Cerebellar cortex (tissue), 1 donor: ENCODE measurements around the gene RAB40B.

Source experiments
- DNase-seq: peaks from one replicate; pipeline ENCODE4 v3.0.0-alpha.2; 2015; ENCODE audit warnings: low spot score

The RAB40B gene

GRCh38 chr17:82691714-82692113 lies 6.8 kb downstream of the RAB40B start:
- DNase-seq, result peak; percentile 28

- DNase-seq, result no peak
Observed at GRCh38 chr17:82690786-82691489, 7.6 kb downstream of the RAB40B start.

- no peak for DNase-seq
Observed at GRCh38 chr17:82689077-82689476, 9.4 kb downstream of the RAB40B start.

GRCh38 chr17:82687871-82688270 lies 10.6 kb downstream of the RAB40B start:
- DNase-seq, result no peak

GRCh38 chr17:82687375-82687861 lies 11.1 kb downstream of the RAB40B start:
- DNase-seq, result no peak

GRCh38 chr17:82686366-82687324 lies 11.9 kb downstream of the RAB40B start:
- DNase-seq, result no peak

GRCh38 chr17:82685291-82685690 lies 13.2 kb downstream of the RAB40B start:
- no peak for DNase-seq

- no peak for DNase-seq
Observed at GRCh38 chr17:82684228-82684841, 14.2 kb downstream of the RAB40B start.

- no peak for DNase-seq
Observed at GRCh38 chr17:82683534-82683933, 15.0 kb downstream of the RAB40B start.

- no peak for DNase-seq
Observed at GRCh38 chr17:82681547-82681946, 17.0 kb downstream of the RAB40B start.

- no peak for DNase-seq
Observed at GRCh38 chr17:82679586-82680465, 18.7 kb downstream of the RAB40B start.

GRCh38 chr17:82678265-82678891 lies 20.1 kb downstream of the RAB40B start:
- no peak for DNase-seq

- no peak for DNase-seq
Observed at GRCh38 chr17:82677353-82677925, 21.1 kb downstream of the RAB40B start.

GRCh38 chr17:82675476-82676245 lies 22.8 kb downstream of the RAB40B start:
- DNase-seq, result no peak

- no peak for DNase-seq
Observed at GRCh38 chr17:82674656-82675475, 23.6 kb downstream of the RAB40B start.

GRCh38 chr17:82670661-82671450 lies 27.6 kb downstream of the RAB40B start:
- DNase-seq, result no peak

- DNase-seq, result peak; percentile 62
Observed at GRCh38 chr17:82668631-82669099, 29.8 kb downstream of the RAB40B start.

- no peak for DNase-seq
Observed at GRCh38 chr17:82668024-82668630, 30.4 kb downstream of the RAB40B start.
